ENCODE results near the gene SH3RF3. TPM values are rescaled to one million over a fixed set of nuclear protein-coding genes. Genes with fewer than 3 reads are reported as not detected.
A peak's percentile ranks its signal among the peaks of the same experiment; 100 is the strongest.

SH3RF3 gene
- total RNA-seq, 1 donor from 2014 or later, result 7.9 TPM

DNA sequence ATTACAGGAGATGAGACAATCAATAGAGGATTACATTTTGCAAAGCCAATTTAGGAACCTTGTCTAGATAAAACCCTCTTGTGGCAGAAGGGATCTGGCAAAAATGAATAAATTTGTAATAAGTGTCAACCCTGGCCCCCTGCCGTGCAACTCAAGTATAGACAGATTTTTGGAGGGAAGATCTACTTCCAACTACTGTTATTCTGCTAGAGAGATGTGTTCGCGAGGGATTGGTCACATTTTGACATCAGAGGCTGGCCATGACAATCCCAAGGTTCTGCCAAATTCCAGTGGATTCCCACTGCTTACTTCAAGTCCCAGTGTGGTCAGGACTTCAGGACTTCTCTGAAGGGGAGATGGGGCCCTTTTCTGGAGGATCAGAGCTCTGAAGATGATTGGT is 192.6 kb downstream of the SH3RF3 start:
- H3K4me1 ChIP-seq, result peaks cover 92% of the 10 kb centered on the region
- intact Hi-C loops (cut with micrococcal nuclease), result loop anchor here (10.0 kb wide), 1 partner anchor 77 kb away; no protein-coding TSS in a partner anchor
- TF ChIP-seq, protein P1, sequence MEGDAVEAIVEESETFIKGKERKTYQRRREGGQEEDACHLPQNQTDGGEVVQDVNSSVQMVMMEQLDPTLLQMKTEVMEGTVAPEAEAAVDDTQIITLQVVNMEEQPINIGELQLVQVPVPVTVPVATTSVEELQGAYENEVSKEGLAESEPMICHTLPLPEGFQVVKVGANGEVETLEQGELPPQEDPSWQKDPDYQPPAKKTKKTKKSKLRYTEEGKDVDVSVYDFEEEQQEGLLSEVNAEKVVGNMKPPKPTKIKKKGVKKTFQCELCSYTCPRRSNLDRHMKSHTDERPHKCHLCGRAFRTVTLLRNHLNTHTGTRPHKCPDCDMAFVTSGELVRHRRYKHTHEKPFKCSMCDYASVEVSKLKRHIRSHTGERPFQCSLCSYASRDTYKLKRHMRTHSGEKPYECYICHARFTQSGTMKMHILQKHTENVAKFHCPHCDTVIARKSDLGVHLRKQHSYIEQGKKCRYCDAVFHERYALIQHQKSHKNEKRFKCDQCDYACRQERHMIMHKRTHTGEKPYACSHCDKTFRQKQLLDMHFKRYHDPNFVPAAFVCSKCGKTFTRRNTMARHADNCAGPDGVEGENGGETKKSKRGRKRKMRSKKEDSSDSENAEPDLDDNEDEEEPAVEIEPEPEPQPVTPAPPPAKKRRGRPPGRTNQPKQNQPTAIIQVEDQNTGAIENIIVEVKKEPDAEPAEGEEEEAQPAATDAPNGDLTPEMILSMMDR (IDR thresholded peaks at IDR 0.05; ENCODE audit: borderline replicate concordance), result no peak
- DNase-seq, result no peak
- peak overlapping the region; percentile 6 for H3K4me3 ChIP-seq
- no peaks in the 10 kb centered on the region for H3K27me3 ChIP-seq (ENCODE audit: low read depth)
- H3K27ac ChIP-seq (replicated peaks), result peak overlapping the region; percentile 89
- no peaks in the 10 kb centered on the region for H3K36me3 ChIP-seq
- H3K9me3 ChIP-seq (replicated peaks), result no peaks in the 10 kb centered on the region

DNA sequence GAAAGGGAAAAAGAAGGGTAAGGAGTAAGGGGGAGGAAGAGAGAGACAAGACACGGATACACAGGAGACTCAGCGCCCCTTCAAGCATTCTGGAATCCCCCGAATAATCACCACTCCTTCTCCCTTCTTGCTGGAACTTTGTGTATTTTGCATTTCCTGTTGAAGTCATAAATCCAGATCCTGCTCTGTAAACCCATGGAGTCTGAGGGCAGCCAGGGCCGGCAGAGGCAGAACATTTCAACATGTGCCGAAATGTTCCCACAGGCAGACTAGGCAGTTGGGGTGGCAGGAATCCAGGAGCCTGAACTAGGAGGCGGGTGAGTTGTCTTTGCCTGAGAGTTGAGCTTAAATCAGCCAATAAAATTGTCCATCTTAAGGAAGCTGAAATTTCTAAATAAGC is 193.1 kb downstream of the SH3RF3 start:
- Histone ChIP-seq H3K4me1 (peaks cover 97% of the 10 kb centered on the region), H3K27ac (replicated peaks) (peak overlapping the region; percentile 89), H3K27me3 (ENCODE audit: low read depth) (no peaks in the 10 kb centered on the region), H3K9me3 (replicated peaks) (no peaks in the 10 kb centered on the region), H3K36me3 (no peaks in the 10 kb centered on the region), H3K4me3 (peak overlapping the region; percentile 6)
- peak; percentile 88 for DNase-seq
- TF ChIP-seq, protein P1 (IDR thresholded peaks at IDR 0.05; ENCODE audit: borderline replicate concordance), result no peak
- intact Hi-C loops (cut with micrococcal nuclease), result loop anchor here (10.0 kb wide), 1 partner anchor 77 kb away; no protein-coding TSS in a partner anchor

DNA sequence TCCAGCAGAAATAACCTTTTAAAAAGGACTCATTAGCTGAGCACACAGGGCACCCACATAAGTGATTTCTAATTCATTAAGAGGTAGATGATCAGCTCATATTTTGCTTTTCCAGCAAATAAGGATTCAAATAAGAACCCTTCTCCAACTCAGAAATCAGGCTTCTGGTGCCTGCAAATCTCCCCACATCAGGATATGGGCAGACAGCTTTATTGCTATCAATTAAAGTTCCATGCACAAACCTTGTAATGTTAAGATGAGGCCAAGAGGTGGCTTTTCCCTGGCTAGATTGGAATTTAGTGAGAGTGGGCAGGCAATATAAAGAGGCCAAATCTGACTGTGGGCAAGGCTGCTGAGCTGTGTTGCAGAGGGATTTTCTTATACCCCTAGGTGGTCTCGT is 193.6 kb downstream of the SH3RF3 start:
- Histone ChIP-seq H3K36me3 (no peaks in the 10 kb centered on the region), H3K27ac (replicated peaks) (peak overlapping the region; percentile 89), H3K27me3 (ENCODE audit: low read depth) (no peaks in the 10 kb centered on the region), H3K4me1 (peaks cover 95% of the 10 kb centered on the region), H3K4me3 (no peak overlapping the region), H3K9me3 (replicated peaks) (no peaks in the 10 kb centered on the region)
- DNase-seq, result no peak
- TF ChIP-seq, protein P1 (IDR thresholded peaks at IDR 0.05; ENCODE audit: borderline replicate concordance), result no peak
- intact Hi-C loops (cut with micrococcal nuclease), result loop anchor here (10.0 kb wide), 1 partner anchor 78 kb away; no protein-coding TSS in a partner anchor

DNA sequence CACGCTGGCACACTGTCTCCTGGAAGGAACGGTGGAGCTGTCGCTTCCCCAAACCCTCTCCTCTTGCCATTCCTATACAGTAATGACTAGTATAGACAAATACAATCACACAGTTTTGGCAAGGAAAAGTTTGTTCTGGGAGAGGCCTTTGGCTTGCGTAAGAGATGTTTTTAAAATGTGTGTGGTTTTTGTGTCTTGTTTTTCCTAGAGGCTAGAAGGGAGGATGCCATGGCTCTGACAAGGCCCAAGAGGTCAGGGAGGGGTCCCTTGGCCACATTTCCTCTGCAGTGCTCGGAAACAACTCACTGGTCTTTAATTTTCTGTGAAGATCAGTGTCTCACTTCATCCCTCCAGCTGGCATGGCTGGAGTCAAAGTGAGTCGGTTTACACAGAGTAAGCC is 195.9 kb downstream of the SH3RF3 start:
- Histone ChIP-seq H3K36me3 (no peaks in the 10 kb centered on the region), H3K4me3 (no peak overlapping the region), H3K27ac (replicated peaks) (peak overlapping the region; percentile 89), H3K9me3 (replicated peaks) (no peaks in the 10 kb centered on the region), H3K4me1 (peaks cover 76% of the 10 kb centered on the region), H3K27me3 (ENCODE audit: low read depth) (no peaks in the 10 kb centered on the region)
- peak; percentile 73 for DNase-seq
- TF ChIP-seq, protein P1 (IDR thresholded peaks at IDR 0.05; ENCODE audit: borderline replicate concordance), result no peak
- intact Hi-C loops (cut with micrococcal nuclease), result loop anchor here (10.0 kb wide), 1 partner anchor 80 kb away; no protein-coding TSS in a partner anchor

DNA sequence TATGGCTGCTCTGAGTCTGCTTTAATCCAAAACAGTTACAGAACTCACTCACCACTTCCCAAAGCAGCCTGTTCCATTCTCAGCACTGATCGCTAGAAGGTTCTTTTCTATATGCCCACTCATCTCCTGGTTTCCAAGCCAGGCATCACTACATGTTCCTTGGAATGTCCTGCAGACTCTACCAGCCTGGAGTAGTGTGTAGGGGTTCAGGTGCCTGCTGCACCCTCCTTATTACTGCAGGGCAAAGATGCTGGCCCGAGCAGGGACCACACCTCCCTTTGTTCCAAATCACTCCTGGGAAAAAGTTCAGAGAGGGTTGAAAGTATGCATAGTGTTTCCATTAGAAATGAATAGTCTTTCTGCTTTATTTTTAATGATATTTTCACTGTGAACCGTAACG is 196.6 kb downstream of the SH3RF3 start:
- no peak for DNase-seq
- Histone ChIP-seq H3K27ac (replicated peaks) (peak overlapping the region; percentile 89), H3K4me3 (no peak overlapping the region), H3K27me3 (ENCODE audit: low read depth) (no peaks in the 10 kb centered on the region), H3K9me3 (replicated peaks) (no peaks in the 10 kb centered on the region), H3K4me1 (peaks cover 72% of the 10 kb centered on the region), H3K36me3 (no peaks in the 10 kb centered on the region)
- TF ChIP-seq, protein P1 (IDR thresholded peaks at IDR 0.05; ENCODE audit: borderline replicate concordance), result no peak
- intact Hi-C loops (cut with micrococcal nuclease), result loop anchor here (10.0 kb wide), 1 partner anchor 81 kb away; no protein-coding TSS in a partner anchor

Data from left ventricle myocardium inferior (tissue), 1 donor.